HL-60 (cell line): ENCODE data around the gene FAM89A.

Source experiments
- DNase-seq, 2 experiments: peaks; one replicate each; pipeline ENCODE4 v3.0.0-alpha.2; 2010 to 2020; ENCODE audit warnings: low read depth in 1 of 2, low spot score in 1 of 2
- H3K27ac ChIP-seq: fragments of 250-450 bp; sonication (Bioruptor Pico); replicated peaks from 2 replicates; pipeline ENCODE4 v1.5.1; 2020; ENCODE audit warnings: mild to moderate bottlenecking, moderate library complexity
- H3K27me3 ChIP-seq: fragments of 250-450 bp; sonication (Bioruptor Pico); 2 replicates; pipeline ENCODE4 v1.5.1; 2021; ENCODE audit warnings: mild to moderate bottlenecking, moderate library complexity; ENCODE audit not compliant: insufficient read depth, poor library complexity, severe bottlenecking
- H3K4me3 ChIP-seq: replicated peaks from 2 replicates; pipeline ENCODE4 v1.5.1; 2011; ENCODE audit warnings: mild to moderate bottlenecking, control low read depth, low read length; ENCODE audit not compliant: insufficient read depth
- GABPA ChIP-seq: IDR thresholded peaks from 2 replicates; pipeline ENCODE4 v1.6.1; 2012; ENCODE audit warnings: low read depth
- POLR2AphosphoS5 ChIP-seq: IDR thresholded peaks from 2 replicates; pipeline ENCODE4 v1.6.1; 2012; ENCODE audit warnings: low read depth
- REST ChIP-seq: IDR thresholded peaks from 2 replicates; pipeline ENCODE4 v1.6.1; 2012; ENCODE audit warnings: low read depth; ENCODE audit not compliant: insufficient replicate concordance
- SPI1 ChIP-seq: IDR thresholded peaks from 2 replicates; pipeline ENCODE4 v1.6.1; 2012; ENCODE audit warnings: low read depth, mild to moderate bottlenecking, borderline replicate concordance
- TF ChIP-seq, protein P1 (sequence below): IDR thresholded peaks from one replicate; pipeline ENCODE4 v1.5.1; 2011; ENCODE audit warnings: low read length, control low read depth, inconsistent platforms; ENCODE audit not compliant: insufficient read depth

FAM89A gene

DNA sequence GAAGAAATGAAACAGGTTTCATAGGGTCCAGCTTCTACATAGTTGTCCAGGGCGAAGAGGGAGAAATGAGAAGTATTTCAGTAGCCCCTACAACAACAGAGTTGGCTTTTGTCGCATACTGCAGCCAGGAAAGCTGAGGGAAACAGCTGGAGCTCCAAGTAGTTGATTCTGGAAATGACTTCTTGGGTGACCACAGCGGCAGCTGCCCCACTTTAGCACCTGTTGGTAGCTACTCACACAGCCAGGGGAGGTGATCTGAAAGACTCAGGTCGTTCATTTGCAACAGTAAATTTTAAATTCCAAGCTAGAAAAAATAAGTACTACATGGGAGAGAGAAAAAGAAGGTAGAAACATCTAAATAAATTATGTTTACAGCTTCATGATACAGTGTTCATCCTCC is 63.7 kb downstream of the FAM89A start:
- Histone ChIP-seq H3K27ac (no peak overlapping the region), H3K27me3 (no peaks in the 10 kb centered on the region), H3K4me3 (no peak overlapping the region)
- no peak for DNase-seq
- TF ChIP-seq POLR2AphosphoS5: no peak
- no peak for TF ChIP-seq GABPA
- no peak for TF ChIP-seq REST
- TF ChIP-seq, protein P1, sequence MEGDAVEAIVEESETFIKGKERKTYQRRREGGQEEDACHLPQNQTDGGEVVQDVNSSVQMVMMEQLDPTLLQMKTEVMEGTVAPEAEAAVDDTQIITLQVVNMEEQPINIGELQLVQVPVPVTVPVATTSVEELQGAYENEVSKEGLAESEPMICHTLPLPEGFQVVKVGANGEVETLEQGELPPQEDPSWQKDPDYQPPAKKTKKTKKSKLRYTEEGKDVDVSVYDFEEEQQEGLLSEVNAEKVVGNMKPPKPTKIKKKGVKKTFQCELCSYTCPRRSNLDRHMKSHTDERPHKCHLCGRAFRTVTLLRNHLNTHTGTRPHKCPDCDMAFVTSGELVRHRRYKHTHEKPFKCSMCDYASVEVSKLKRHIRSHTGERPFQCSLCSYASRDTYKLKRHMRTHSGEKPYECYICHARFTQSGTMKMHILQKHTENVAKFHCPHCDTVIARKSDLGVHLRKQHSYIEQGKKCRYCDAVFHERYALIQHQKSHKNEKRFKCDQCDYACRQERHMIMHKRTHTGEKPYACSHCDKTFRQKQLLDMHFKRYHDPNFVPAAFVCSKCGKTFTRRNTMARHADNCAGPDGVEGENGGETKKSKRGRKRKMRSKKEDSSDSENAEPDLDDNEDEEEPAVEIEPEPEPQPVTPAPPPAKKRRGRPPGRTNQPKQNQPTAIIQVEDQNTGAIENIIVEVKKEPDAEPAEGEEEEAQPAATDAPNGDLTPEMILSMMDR: no peak
- no peak for TF ChIP-seq SPI1

DNA sequence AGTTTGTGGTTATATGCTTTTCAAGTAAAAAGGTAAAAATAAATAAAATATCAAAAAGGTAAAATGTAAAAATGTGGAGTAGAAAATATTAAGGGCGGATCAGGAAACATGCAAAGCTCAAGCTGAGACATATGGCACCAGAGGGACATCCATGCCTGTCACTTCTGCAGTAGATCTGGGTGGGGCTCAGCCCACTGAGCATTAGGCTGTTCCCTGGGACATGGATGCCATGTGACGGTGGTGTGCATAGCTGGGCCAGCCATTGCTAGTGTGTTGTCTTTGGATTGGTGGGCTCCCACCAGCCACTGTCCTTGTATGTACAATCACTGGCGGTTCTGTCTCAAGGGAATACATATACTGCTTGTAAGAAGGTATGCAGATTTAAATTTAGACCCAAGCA is 64.4 kb downstream of the FAM89A start:
- Histone ChIP-seq H3K27ac (no peak overlapping the region), H3K27me3 (no peaks in the 10 kb centered on the region), H3K4me3 (no peak overlapping the region)
- no peak for DNase-seq
- TF ChIP-seq SPI1 (no peak), REST (no peak), POLR2AphosphoS5 (no peak), GABPA (no peak)
- TF ChIP-seq, protein P1: no peak

DNA sequence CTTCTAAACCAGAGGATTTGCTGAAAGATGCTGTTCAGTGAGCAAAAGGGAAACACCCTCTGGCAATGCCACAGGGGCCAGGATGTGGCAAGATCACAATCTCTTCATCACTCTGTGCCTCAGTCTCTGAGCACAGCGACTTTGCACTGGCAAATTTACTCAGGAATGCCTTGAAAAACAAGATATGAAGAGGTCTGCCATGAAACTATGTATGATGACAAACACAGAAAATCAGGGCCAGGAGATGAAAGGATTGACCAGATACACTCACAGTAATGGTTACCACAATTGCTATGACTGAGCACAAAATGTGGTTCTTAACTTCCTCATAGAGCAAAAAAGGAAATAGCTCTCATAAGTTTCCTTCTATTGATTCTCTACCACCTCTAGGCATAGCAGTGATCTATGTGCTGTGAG is 67.2 kb downstream of the FAM89A start:
- DNase-seq: peak in 1 of 2 experiments; percentile 60
- H3K27ac ChIP-seq: no peak overlapping the region
- no peak overlapping the region for H3K4me3 ChIP-seq
- TF ChIP-seq REST: no peak
- TF ChIP-seq SPI1: peak; percentile 7; the same call in 1 of the 2 replicates
- H3K27me3 ChIP-seq: no peaks in the 10 kb centered on the region

GRCh38 chr1:230971771-230972170 is 68.3 kb downstream of the FAM89A start:
- no peak overlapping the region for H3K27ac ChIP-seq

More at GRCh38 chr1:230971771-230972170, 68.3 kb downstream of the FAM89A start:
- Histone ChIP-seq H3K4me3 (no peak overlapping the region), H3K27me3 (no peaks in the 10 kb centered on the region)
- TF ChIP-seq GABPA (no peak), POLR2AphosphoS5 (no peak), REST (no peak), SPI1 (no peak)
- TF ChIP-seq, protein P1: no peak
- no peak for DNase-seq
